Fibroblast of the aortic adventitia (primary cell): ENCODE results near the gene EPHB1. TPM values are rescaled to one million over a fixed set of nuclear protein-coding genes. Genes with fewer than 3 reads are reported as not detected.

ENCODE experiments used
- DNase-seq: peaks from one replicate; pipeline ENCODE4 v3.0.0-alpha.2; 2010; ENCODE audit warnings: low read depth
- H3K4me3 ChIP-seq: 2 replicates; pipeline ENCODE4 v1.5.1; 2011; ENCODE audit warnings: low read depth, mild to moderate bottlenecking, control low read depth, low read length, moderate library complexity
- total RNA-seq: library from RNA; depleted of rRNA; stranded (reverse); fragments of >200 nt; gene quantifications from 2 replicates; pipeline ENCODE4 v1.2.3, GENCODE V29; 2012; ENCODE audit warnings: low replicate concordance
- TF ChIP-seq, protein P1 (sequence below): IDR thresholded peaks from 2 replicates; pipeline ENCODE4 v1.5.1; 2011; ENCODE audit warnings: mild to moderate bottlenecking, low read length, control low read depth, inconsistent platforms; ENCODE audit not compliant: insufficient read depth

The EPHB1 gene
- total RNA-seq, 1 donor: 1.2 TPM

- DNase-seq: no peak
- no peak overlapping the region for H3K4me3 ChIP-seq
- TF ChIP-seq, protein P1, sequence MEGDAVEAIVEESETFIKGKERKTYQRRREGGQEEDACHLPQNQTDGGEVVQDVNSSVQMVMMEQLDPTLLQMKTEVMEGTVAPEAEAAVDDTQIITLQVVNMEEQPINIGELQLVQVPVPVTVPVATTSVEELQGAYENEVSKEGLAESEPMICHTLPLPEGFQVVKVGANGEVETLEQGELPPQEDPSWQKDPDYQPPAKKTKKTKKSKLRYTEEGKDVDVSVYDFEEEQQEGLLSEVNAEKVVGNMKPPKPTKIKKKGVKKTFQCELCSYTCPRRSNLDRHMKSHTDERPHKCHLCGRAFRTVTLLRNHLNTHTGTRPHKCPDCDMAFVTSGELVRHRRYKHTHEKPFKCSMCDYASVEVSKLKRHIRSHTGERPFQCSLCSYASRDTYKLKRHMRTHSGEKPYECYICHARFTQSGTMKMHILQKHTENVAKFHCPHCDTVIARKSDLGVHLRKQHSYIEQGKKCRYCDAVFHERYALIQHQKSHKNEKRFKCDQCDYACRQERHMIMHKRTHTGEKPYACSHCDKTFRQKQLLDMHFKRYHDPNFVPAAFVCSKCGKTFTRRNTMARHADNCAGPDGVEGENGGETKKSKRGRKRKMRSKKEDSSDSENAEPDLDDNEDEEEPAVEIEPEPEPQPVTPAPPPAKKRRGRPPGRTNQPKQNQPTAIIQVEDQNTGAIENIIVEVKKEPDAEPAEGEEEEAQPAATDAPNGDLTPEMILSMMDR: no peak
Measured at GRCh38 chr3:134804508-134805480, 9.7 kb downstream of the EPHB1 start.

- no peak overlapping the region for H3K4me3 ChIP-seq
- TF ChIP-seq, protein P1: no peak
- DNase-seq: no peak
Measured at GRCh38 chr3:134807189-134807588, 12.1 kb downstream of the EPHB1 start.

DNA sequence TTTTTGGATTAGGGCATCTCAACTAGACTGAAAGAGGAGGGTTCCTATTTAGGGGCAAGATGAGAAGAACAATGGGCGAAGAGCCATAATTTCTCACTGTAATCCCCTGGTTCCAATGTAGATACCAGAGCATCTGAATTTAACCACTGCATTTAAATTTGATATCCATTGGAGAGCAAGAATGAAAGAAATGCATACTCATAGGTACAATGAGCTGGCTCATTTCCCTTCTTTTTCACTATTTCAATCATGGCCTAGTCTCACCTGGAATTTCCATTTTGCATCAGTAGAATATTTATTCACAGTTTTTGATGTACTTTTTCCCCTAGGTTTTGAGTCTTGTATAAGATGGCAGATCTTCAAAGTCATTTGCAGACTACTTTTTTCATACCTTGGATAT lies 13.8 kb downstream of the EPHB1 start:
- DNase-seq: no peak
- H3K4me3 ChIP-seq: no peak overlapping the region
- TF ChIP-seq, protein P1: no peak

DNA sequence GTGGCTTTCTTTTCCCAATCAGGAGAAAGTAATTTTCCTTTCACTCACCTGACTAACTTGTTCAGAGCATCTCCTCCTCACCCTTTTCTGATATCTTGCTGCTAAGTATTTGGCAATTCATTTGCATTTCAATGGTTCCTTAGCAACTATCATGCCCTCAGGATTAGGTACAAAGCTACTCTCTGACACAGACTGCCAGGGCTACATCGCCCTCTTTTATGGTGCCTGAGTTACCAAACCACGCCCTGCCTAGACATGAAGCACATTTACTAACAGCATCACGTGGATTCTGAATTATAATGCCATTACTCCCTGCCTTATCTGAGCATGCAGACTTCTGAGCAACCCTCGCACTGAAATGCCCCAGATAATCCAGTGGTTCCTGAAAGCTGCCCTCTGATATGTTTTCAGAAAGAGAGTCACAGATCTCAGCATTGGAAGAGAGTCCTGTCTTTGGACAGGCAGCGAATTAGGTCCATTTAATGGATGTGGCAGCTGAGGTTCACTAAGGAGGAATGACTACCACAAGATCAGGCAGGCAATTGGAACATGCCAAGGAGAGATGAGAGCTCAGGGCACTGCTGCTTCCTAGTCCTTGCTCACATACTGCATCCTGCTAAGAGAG lies 14.5 kb downstream of the EPHB1 start:
- DNase-seq: peak; percentile 25
- TF ChIP-seq, protein P1: no peak
- H3K4me3 ChIP-seq: no peak overlapping the region

- TF ChIP-seq, protein P1: no peak
Measured at GRCh38 chr3:134810052-134810435, 15.0 kb downstream of the EPHB1 start.

GRCh38 chr3:134810850-134811249 lies 15.8 kb downstream of the EPHB1 start:
- no peak for DNase-seq
- no peak overlapping the region for H3K4me3 ChIP-seq
- TF ChIP-seq, protein P1: no peak

More at GRCh38 chr3:134810052-134810435, 15.0 kb downstream of the EPHB1 start:
- DNase-seq: no peak
- H3K4me3 ChIP-seq: no peak overlapping the region
